CD4-positive, alpha-beta T cell treated with Interleukin-12 subunit alpha and Interleukin-12 subunit beta, for 1 hour (primary cell): ENCODE results near the gene GRM8.
"Not testable (repeated sequence)": the region's sequence is repeated elsewhere in the genome, so short reads cannot be mapped to it uniquely, and the experiment has no call there.

Experiments used
- DNase-seq: peaks from one replicate; pipeline ENCODE4 v3.0.0-alpha.2; 2020

GRM8 gene

DNA sequence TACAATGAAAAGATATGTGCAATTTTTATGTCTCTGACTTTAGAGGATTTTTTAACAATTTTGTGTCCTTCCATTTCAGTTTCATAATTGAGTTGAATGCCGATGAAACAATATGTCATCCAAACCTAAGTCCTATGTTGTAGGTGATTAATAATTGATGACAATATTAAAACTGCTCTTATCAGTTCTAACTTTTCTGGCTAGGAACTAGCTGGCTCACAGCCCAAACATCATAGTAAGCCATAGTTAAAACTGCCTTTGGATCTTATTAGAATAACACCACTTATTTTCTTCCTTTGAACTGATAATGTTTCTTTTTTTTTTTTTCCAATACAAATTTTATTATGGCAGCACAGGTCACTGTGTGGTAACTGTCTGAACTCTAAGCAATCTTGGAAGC is 230.9 kb downstream of the GRM8 start:
- DNase-seq = no peak

DNA sequence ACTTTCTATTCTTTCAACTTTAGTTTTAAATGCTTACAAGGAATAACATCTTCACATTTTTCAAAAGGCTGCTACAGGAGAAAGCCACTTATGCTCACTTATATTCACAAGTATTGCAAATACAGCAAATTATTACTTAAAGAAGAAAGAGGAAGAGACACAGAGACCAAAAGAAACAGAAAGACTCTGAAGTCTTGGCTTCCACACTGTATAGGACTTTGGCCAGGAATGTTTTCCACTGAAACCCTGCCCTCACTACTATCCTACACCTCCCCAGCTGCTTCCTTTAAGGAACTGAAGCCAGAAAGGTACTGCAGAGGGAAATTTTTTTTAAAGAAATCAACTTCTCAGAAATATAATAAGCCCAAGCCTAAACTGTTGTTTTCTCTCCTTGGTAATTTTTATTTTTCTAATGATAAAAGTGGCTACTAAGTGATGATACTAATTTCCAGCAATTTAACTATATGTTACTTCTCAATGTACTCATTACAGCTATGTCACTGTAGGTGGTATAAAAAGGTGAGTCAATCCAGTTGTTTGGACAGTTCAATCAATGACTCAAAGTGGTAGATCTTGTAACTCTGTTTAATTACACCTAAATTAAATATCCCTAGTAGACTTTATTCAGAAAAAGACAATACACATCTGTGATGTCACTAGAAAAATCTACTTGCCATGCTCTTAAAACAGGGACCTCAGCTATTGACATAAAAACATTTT is 231.6 kb downstream of the GRM8 start:
- no peak for DNase-seq

DNA sequence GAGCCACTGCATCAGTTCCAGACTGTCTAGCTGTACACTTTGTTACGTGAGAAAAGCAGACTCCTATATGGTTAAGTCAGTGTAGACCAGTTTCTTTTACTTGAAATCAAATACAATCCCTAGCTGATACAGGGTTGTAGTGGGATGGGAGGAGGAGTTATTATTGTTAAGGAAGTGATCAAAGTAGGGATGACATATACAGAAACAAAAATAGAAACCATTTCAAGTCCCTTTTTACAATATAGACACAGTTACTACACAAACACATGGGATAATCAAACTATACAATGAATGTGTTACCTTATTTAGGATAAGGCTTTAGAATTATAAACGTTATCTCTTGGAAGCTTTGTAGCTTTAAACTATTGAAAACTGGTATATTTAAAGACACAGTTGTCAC is 233.9 kb downstream of the GRM8 start:
- no peak for DNase-seq

DNA sequence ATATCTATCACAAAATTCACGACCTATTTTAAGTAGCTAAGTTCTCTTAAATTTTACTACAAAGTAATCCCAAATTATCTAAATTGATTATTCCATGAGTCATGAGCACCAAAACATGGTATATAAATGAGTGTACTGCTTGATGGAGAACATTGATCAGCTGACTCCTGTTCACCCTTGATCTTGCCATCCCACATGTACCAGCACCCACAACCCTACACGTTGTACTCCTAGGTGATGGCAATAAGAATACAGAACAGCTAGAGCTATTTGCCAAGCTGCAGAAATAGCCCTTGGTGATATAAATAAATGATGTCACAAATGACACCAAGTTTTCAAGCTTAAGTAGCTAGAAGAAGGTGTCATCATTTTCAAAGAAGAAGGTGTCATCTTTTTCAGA is 235.5 kb downstream of the GRM8 start:
- no peak for DNase-seq

DNA sequence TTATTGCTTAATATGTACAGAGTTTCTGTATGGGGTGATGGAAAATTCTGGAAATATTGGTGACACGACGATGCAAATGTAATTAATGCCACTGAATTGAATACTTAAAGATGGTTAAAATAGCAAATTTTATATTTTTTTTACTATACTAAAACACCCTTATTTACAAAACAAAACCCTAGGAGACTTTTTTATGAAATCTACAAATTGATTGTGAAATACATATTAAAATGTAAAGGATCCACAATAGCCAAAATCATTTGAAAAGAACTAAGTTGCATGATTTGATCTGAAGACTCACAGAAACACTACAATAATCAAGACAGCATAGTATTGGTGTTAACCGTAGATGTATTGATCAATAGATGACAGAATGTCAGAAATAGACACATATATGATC is 252.0 kb downstream of the GRM8 start:
- no peak for DNase-seq

DNA sequence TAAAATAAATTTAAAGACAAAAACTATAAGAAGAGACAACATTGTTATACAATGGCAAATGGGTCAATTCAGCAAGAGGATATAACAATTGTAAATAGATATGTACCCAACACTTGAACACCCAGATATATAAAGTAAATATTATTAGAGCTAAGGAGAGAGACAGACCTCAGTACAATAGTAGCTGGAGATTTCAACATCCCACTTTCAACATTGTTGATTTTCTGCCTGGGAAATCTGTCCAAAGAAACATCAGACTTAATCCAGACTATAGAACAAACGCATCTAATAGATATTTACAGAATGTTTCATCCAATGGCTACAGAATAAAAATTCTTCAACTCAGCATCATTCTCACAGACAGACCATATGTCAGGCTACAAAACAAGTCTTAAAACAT is 256.1 kb downstream of the GRM8 start:
- no peak for DNase-seq

DNA sequence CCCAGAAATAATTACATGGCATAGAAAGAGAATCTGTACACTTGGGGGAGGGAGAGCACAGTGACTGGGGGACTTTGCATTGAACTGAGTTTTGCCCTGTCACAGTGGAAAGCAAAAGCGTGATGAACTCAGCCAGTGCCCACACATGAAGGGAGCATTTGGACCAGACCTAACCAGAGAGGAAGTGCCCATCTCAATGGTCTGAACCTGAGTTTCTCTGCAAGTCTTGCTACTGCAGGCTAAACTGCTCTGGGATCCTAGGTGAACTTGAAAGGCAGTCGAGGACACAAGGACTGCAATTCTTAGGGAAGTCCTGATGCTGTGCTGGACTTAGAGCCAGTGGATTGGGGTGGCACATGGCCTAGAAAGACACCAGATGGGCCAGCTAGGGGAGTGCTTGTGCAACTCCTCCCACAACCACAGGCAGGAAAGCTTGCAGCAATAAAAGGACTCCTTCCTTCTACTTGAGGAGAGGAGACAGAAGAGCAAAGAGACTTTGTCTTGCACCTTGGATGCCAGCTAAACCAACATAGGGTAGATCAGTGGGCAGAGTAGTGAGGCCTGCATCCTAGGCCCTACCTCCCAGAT is 259.0 kb downstream of the GRM8 start:
- no peak for DNase-seq

DNA sequence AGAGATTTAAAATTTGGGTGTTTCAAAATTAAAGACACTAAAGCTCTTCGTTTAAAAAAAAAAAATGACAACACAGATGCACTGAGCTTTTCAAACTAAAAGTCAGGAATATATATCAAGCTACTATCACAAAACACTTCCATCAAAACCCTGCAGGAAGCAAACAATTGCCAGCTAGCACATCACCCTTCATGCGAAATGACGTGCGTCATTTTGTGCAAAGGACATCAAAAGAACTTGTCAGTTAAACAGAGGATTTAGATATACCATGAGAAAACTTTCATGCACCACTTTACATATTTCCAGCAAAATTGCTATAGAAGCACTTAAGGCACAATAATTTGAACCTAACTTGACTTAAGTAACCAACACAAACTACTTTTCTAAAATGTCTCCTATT is 264.7 kb downstream of the GRM8 start:
- no peak for DNase-seq

DNA sequence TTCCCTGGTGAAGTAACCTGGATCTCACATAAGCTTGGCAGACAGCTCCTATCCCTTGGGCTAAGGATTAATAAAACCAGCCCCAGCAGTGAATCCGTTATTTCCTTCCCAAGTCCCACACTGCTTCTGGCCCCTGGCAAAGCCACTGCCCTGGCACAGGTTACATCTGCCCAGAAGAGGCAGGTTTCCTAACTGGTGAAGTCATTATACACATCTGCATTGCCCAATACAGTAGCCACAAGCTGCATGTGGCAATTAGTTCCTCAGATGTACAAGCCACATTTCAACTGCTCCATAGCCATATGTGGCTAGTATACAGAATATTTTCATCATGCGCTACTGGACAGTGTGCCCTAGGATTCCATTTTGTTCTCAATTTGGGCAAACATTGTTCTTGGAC is 273.0 kb downstream of the GRM8 start:
- no peak for DNase-seq

DNA sequence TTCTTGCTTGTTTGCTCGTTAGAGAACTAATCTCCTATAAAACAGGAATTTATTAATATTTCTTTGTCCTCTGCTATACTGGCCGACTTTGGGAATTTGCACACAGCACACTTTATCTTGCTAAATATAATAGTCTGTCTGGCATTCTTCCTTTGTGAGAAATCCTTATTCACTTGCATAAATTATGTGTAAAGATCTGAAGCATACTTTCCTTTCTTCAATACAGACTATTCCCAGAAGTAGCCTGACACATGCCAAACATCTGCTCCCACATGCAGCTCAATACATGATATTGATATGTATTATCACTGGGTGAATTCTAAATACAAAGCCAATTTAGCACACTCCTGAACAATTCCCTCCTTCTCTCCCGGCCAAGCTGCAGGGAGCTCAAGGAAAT is 273.9 kb downstream of the GRM8 start:
- DNase-seq = no peak

DNA sequence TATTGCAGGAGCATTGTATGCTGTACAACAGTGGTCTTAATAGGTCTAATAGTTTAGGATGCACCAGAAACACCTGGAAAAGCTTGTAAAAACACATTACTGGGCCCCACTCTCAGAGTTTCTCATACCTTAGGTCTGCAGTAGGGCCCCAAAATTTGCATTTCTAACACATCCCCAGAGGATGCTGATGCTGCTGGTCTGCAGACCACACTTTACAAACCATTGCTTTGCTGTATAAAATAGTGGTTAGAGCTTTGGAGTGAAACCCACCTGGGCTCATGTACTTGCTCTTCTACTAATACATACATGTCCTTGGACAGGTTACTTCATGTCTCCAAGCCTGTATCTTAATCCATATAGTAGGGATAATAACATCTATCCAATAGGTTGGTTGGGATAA is 279.7 kb downstream of the GRM8 start:
- DNase-seq = no peak

DNA sequence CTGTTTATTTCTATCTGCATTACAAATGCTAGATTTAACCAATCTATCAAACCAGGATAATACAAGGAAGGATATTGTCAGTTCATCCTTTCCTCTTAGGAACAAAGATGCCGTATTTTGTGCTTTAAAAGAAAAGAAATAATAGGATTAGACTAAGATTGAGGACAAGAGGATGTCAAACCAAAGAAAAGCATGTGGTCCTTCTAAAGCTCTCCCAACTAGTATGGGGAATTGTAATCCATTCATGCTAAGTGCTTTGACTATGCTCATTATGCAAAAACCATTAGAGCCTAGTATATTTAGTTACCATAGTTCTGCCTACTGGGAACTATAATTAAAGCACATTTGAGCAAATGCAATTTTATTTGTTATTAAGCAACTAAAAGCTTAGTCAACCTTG is 280.2 kb downstream of the GRM8 start:
- no peak for DNase-seq

DNA sequence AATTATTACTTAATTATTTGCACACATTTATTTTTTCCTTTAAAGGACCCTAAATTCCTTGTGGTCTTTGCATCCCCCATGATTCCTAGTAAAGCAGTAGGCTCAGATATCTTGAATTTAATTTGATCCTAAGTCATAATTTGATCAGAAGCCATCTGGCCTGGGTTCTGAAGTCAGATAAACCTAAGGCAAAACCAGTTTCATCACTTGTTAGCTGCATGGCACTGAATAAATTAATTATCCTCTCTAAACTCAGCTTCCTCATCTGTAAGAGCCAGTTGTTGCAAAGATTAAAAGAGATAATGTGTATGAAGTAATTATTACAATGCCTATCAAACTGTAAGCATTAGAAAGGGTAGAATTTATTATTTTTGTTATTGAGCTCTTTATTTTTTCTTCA is 293.1 kb downstream of the GRM8 start:
- no peak for DNase-seq

DNA sequence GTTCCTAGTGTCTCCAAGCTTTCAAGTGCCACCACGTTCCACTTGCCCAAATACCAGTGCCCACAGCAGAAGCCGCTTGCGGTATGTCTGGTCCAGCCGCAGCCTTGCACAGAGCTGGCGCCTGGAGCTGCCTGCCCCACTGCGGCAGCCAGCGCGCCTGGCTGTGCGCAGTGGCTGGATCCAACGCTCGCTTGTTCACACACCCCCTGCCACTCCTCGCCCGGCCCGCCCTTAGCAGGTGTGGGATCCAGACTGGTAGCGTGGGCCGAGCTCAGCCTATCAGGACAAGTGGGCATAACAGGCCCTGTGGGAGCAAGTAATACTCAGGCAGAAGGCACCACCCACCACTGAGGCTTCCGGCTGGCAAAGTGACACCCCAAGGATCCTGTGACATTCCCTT is 294.4 kb downstream of the GRM8 start:
- DNase-seq = no peak

DNA sequence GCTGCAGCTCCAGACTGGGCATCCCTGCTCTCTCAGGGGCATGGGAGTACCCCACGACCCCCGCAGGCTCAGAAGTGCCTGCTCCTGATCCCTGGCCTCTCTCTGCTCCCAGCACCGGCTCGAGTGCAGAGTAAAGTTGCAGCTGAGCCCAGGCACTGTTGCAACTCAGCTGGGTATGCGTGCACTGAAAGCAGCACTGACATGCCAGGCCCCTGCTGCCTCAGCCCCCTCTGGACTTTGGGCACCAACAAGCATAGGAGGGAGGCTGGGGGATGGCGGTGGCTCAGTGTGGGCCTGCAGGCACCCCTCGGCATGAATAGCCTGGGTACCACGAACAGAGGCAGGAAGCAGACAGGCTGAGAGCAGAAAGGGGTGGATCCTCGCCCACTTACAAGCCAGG is 295.3 kb downstream of the GRM8 start:
- DNase-seq = no peak

DNA sequence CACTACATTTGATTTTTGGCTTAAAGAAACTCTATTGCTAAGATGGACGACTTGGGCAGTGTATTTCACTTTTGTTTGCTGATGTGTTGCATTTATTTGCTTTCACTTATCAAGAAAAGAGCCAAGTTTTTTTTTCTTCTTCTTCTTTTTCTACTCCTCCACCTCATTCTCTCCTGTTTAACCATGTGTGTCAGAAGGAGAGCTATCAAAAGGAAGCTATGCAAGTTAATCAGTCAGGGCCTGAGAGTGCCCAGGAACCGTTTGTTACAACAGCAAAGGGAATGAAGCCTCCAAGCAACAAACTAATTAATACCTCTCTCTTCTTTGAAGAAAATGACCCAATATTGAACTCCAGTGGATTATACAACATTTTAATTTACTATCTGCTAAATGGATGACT is 299.3 kb downstream of the GRM8 start:
- DNase-seq = no peak

DNA sequence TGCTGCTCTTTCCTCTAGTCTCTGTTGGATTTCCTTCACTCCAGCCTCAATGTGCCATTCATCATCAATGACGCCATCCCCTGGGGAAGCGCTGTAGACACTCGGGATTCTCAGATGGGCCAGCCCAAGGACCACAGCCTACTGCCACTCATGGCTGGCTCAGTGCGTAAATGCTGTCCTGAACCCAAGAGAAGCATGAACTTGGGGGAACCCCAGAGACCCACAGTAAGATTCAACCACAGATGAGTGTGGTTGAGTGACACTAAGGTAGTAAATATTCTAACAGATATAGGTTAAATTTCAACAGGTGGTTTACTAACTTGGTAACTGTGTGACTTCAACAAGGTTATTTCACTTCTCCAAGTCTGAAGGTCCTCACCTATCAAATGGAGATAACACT is 304.1 kb downstream of the GRM8 start:
- no peak for DNase-seq

DNA sequence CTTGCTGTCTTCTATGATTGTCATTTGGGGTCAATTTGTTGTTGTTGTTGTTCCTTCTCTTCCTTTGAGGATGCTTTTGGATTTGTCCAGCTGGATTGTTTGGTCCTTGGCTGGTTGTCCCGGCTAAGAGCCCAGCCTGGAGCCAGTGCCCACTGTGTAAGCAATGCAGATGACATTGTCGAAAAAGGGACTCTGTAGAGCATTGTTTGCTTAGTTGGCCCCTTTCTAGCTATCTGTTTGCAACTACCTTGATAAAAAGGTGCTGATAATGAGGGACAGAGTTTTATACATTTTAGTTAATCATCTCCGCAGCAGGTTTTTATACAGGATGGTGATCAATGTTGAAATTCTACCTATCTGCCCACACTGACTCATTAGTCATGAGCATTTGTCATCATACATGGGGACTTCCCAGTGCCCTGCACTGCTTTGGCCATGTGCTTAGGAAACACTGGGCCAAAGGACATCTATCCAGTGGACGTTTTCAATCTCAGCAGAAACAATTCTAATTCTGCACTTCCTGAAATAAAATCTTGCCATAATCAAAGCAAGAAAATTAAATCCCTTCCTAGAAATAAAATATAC is 311.9 kb downstream of the GRM8 start:
- no peak for DNase-seq

DNA sequence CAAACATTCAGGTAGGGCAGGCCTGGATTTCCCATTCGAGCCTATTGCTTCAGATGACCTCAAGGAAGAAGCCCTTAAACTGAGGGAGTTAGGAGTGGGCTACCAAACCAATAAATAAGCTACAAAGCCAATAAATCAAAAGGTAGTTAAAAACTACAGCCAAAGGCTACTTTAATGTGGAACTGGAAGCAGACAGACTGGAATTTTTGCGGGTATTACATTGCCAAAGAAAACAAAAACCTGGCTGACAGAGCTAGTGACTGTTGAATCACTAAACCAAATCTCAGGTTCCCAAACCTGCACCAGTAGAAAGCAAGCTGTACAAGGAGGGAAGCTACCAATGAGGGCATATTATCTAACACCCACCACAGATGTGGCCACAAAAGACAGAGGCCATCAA is 315.6 kb downstream of the GRM8 start:
- no peak for DNase-seq

DNA sequence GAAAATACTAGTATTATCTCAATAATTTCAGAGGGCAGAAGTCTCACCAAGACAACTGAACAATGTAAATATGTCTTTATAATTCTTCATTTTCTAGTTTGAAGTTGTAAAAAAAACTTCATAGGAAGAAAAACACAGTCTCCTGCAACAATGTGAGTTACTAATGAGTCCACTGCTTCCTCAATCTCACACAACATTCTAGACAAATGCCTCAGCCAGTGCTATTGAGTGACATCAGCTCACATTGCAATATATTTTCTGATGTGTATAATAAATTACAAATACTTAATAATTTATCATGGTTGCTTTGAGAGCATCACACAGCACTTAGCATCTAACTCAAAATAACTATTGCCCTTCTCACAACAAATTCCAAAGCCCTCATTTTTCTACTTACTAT is 321.2 kb downstream of the GRM8 start:
- DNase-seq = no peak

DNA sequence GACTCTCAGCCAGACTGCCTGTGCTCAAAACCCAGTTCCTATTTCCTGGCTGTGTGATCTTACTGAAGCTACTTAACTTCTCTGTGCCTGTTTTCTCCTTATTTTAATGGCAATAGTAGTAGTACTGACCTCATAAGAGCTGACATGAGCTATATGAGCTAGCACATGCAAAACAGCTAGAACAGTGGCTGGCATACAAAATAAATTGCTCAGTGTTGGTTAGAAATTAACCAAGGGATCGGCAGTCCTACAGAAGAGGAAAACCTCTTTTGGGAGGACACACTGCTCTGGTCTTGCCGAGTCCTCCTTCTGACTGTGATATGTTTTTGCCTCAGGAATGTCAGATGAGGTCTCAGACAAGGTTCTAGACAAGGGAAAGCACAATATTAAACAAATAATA is 322.6 kb downstream of the GRM8 start:
- DNase-seq = no peak

DNA sequence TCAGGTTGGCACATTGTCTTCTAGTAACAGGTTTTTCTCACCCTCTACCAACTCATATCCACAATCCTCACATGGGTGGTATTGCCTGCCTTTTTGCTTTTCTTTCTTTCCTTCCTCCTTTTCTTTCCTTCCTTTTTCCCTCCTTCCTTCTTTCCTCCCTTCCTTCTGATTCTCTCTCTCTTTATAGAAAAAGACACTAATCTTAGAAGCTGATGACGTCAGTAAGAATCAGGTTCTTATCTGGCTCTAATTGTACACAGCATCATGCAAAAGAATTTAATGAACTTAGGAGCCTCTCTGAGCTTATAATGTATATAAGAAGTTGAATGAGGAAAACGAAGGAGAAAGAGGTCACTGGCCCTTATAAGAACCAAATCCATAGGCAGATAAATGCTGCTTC is 328.3 kb downstream of the GRM8 start:
- DNase-seq = no peak

DNA sequence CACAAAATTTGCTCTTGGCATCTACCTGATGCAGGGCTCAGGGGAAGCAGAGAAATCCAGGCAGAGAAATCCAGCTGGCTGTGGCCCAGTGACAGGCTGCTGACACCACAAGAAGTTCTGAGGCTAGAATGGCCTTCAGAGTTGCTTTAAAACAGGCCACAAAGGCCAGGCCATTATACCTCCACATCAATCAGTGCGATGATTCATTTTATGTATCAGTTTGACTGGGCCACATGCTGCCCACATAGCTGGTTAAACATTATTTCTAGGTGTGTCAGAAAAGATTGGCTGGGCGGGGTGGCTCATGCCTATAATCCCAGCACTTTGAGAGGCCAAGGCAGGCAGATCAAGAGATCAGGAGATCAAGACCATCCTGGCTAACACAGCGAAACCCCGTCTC is 341.1 kb downstream of the GRM8 start:
- not testable (repeated sequence) for DNase-seq

DNA sequence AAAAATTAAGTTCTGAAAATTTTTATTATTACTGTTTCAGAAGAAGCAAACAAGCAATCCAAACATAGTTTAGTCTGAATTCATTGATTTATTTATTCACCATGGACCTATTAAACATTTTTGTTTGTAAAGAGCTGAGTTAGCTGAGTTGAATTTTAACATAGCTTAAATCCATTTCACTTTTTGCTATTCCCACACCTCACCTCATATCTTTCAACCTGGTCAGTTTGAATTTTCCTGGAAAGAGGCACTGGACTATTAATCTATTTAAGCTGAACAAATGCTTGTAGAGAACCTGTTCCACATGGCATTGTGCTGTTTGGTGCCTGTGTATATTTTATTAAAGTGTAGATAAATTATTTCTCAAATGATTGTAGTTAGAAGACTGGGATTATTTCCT is 344.2 kb downstream of the GRM8 start:
- DNase-seq = not testable (repeated sequence)

DNA sequence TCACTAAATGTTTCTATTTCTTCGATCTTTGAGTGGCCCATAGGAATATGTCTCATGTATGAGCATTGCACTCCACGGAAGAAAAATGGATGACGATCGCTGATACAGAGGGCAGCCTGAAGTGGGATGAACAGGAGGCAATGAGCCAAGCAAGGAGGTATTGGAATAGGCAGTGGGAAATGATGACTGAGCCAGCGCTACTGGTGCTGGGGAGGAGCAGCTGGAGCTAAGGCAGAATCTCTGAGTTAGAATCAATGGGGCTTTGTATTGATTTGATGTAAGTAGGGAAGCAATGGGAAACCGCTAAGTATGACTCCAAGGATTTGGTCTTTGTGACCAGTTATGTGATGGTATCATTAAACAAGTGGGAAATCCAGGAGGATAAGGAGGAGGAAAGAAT is 345.1 kb downstream of the GRM8 start:
- not testable (repeated sequence) for DNase-seq
